Peyer's patch (tissue), 4 donors: Measurements from ENCODE around the gene BICRA.

Experiments
- POLR2A ChIP-seq, 2 donors: fragments of 450-650 bp; IDR thresholded peaks; one replicate each; pipeline ENCODE4 v1.5.1; 2017; ENCODE audit warnings: antibody characterized with exemption in 2 of 2, mild to moderate bottlenecking in 2 of 2, moderate library complexity in 2 of 2
- TF ChIP-seq, protein P1 (sequence below), 6 experiments: fragments of 450-650 bp in 4 of 6; fragments of 200-600 bp in 2 of 6; sonication (generic) in 1 of 6; IDR thresholded peaks; one replicate each; pipeline ENCODE4 v1.5.1; 2017 to 2019; ENCODE audit warnings: antibody characterized with exemption in 6 of 6, mild to moderate bottlenecking in 3 of 6, moderate library complexity in 1 of 6

DNA sequence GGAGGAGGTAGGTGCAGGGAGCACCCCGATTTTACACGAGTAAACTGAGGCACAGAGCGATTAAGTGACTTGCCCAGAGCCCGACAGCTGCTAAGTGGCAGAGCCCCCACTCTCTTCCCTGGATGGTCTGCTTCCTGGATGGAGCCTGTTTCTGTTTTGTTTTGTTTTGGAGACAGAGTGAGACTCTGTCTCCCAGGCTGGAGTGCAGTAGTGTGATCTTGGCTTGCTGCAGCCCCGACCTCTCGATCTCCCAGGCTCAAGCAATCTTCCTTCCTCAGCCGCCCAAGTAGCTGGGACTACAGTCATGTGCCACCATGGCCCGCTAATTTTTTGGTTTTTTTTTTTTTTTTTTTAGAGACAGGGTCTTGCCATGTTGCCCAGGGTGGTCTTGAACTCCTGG, 17.3 kb downstream of the BICRA start:
- TF ChIP-seq, protein P1, sequence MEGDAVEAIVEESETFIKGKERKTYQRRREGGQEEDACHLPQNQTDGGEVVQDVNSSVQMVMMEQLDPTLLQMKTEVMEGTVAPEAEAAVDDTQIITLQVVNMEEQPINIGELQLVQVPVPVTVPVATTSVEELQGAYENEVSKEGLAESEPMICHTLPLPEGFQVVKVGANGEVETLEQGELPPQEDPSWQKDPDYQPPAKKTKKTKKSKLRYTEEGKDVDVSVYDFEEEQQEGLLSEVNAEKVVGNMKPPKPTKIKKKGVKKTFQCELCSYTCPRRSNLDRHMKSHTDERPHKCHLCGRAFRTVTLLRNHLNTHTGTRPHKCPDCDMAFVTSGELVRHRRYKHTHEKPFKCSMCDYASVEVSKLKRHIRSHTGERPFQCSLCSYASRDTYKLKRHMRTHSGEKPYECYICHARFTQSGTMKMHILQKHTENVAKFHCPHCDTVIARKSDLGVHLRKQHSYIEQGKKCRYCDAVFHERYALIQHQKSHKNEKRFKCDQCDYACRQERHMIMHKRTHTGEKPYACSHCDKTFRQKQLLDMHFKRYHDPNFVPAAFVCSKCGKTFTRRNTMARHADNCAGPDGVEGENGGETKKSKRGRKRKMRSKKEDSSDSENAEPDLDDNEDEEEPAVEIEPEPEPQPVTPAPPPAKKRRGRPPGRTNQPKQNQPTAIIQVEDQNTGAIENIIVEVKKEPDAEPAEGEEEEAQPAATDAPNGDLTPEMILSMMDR (IDR thresholded peaks at IDR 0.05), result no peak
- no peak for TF ChIP-seq POLR2A (IDR thresholded peaks at IDR 0.05)
